ENCODE measurements around the gene MAGI1. TPM values are rescaled to one million over a fixed set of nuclear protein-coding genes. Genes with fewer than 3 reads are reported as not detected.

Gene MAGI1
- total and polyA plus RNA-seq, 2 donors (not counting 1 experiment from before 2014, with no cell fraction given) = 15.7 to 23.7 TPM

GRCh38 chr3:65478551-65479500, 559.9 kb downstream of the MAGI1 start:
- Histone ChIP-seq H3K9me3 (ENCODE audit: control insufficient read depth, insufficient read depth, low read depth, low read length) (no peaks in the 10 kb centered on the region), H3K4me1 (ENCODE audit: control insufficient read depth, extremely low read depth, insufficient read depth, low read length) (no peaks in the 10 kb centered on the region), H3K4me2 (ENCODE audit: extremely low read depth, insufficient read depth, low read length) (no peak overlapping the region), H3K4me3 (replicated peaks in 1 of 4; ENCODE audit: control extremely low read depth in 1 of 4, insufficient read depth in 1 of 4, low read depth in 3 of 4, low read length in 4 of 4) (no peak overlapping the region), H3K36me3 (ENCODE audit: control insufficient read depth, insufficient read depth, low read length) (no peaks in the 10 kb centered on the region), H3K27ac (ENCODE audit: insufficient read depth, low read length) (no peak overlapping the region), H3K9ac (ENCODE audit: insufficient read depth, low read length) (no peak overlapping the region), H2AFZ (ENCODE audit: low read length) (no peak overlapping the region), H3K79me2 (ENCODE audit: control insufficient read depth, insufficient read depth, low read length) (no peaks in the 10 kb centered on the region), H4K20me1 (ENCODE audit: control insufficient read depth, extremely low read depth, insufficient read depth, low read length) (no peaks in the 10 kb centered on the region), H3K27me3 (ENCODE audit: control insufficient read depth, insufficient read depth, low read length) (no peaks in the 10 kb centered on the region)
- no peak for DNase-seq (ENCODE audit: low read depth in 2 of 2)
- TF ChIP-seq CTCF (conservative IDR thresholded peaks at IDR 0.05 in 1 of 2, IDR thresholded peaks at IDR 0.05 in 1 of 2; ENCODE audit: low read depth in 1 of 2, low read length in 2 of 2) = no peak

GRCh38 chr3:65473736-65474135, 565.0 kb downstream of the MAGI1 start:
- Histone ChIP-seq H3K36me3 (ENCODE audit: control insufficient read depth, insufficient read depth, low read length) (no peaks in the 10 kb centered on the region), H3K4me1 (ENCODE audit: control insufficient read depth, extremely low read depth, insufficient read depth, low read length) (no peaks in the 10 kb centered on the region), H3K27me3 (ENCODE audit: control insufficient read depth, insufficient read depth, low read length) (no peaks in the 10 kb centered on the region), H2AFZ (ENCODE audit: low read length) (no peak overlapping the region), H3K4me3 (replicated peaks in 1 of 4; ENCODE audit: control extremely low read depth in 1 of 4, insufficient read depth in 1 of 4, low read depth in 3 of 4, low read length in 4 of 4) (no peak overlapping the region), H4K20me1 (ENCODE audit: control insufficient read depth, extremely low read depth, insufficient read depth, low read length) (no peaks in the 10 kb centered on the region), H3K9me3 (ENCODE audit: control insufficient read depth, insufficient read depth, low read depth, low read length) (no peaks in the 10 kb centered on the region), H3K9ac (ENCODE audit: insufficient read depth, low read length) (no peak overlapping the region), H3K79me2 (ENCODE audit: control insufficient read depth, insufficient read depth, low read length) (no peaks in the 10 kb centered on the region), H3K4me2 (ENCODE audit: extremely low read depth, insufficient read depth, low read length) (no peak overlapping the region), H3K27ac (ENCODE audit: insufficient read depth, low read length) (no peak overlapping the region)
- DNase-seq (ENCODE audit: low read depth in 2 of 2) = peak; percentile 2 to 44
- no peak for TF ChIP-seq CTCF (conservative IDR thresholded peaks at IDR 0.05 in 1 of 2, IDR thresholded peaks at IDR 0.05 in 1 of 2; ENCODE audit: low read depth in 1 of 2, low read length in 2 of 2)
- TF ChIP-seq EZH2 (IDR thresholded peaks at IDR 0.05; ENCODE audit: low read length, missing control alignments) = no peak

- H3K4me3 ChIP-seq (replicated peaks in 1 of 4; ENCODE audit: control extremely low read depth in 1 of 4, insufficient read depth in 1 of 4, low read depth in 3 of 4, low read length in 4 of 4) = no peak overlapping the region
- H3K36me3 ChIP-seq (ENCODE audit: control insufficient read depth, insufficient read depth, low read length) = no peaks in the 10 kb centered on the region
- H4K20me1 ChIP-seq (ENCODE audit: control insufficient read depth, extremely low read depth, insufficient read depth, low read length) = no peaks in the 10 kb centered on the region
- H3K9ac ChIP-seq (ENCODE audit: insufficient read depth, low read length) = no peak overlapping the region
- no peak overlapping the region for H3K27ac ChIP-seq (ENCODE audit: insufficient read depth, low read length)
- H3K9me3 ChIP-seq (ENCODE audit: control insufficient read depth, insufficient read depth, low read depth, low read length) = no peaks in the 10 kb centered on the region
- H3K4me2 ChIP-seq (ENCODE audit: extremely low read depth, insufficient read depth, low read length) = no peak overlapping the region
- no peaks in the 10 kb centered on the region for H3K79me2 ChIP-seq (ENCODE audit: control insufficient read depth, insufficient read depth, low read length)
- no peak for DNase-seq (ENCODE audit: low read depth in 2 of 2)
- TF ChIP-seq CTCF (conservative IDR thresholded peaks at IDR 0.05 in 1 of 2, IDR thresholded peaks at IDR 0.05 in 1 of 2; ENCODE audit: low read depth in 1 of 2, low read length in 2 of 2) = no peak
- no peak for TF ChIP-seq EZH2 (IDR thresholded peaks at IDR 0.05; ENCODE audit: low read length, missing control alignments)
- no peaks in the 10 kb centered on the region for H3K27me3 ChIP-seq (ENCODE audit: control insufficient read depth, insufficient read depth, low read length)
- no peak overlapping the region for H2AFZ ChIP-seq (ENCODE audit: low read length)
- no peaks in the 10 kb centered on the region for H3K4me1 ChIP-seq (ENCODE audit: control insufficient read depth, extremely low read depth, insufficient read depth, low read length)
These were observed 566.2 kb downstream of the MAGI1 start for GRCh38 chr3:65472501-65472900.
